Lower leg skin (tissue), 3 donors: Measurements from ENCODE around the gene PTGFRN.

ENCODE experiments used
- CTCF ChIP-seq, 3 donors: fragments of 450-650 bp; IDR thresholded peaks; one replicate each; pipeline ENCODE4 v1.5.1; 2016; ENCODE audit warnings: antibody characterized with exemption in 3 of 3, mild to moderate bottlenecking in 3 of 3, moderate library complexity in 2 of 3
- POLR2A ChIP-seq, 2 donors: fragments of 450-650 bp; IDR thresholded peaks; one replicate each; pipeline ENCODE4 v1.6.1; 2016 to 2017; ENCODE audit warnings: antibody characterized with exemption in 2 of 2, mild to moderate bottlenecking in 1 of 2, moderate library complexity in 1 of 2

- no peak for TF ChIP-seq CTCF (IDR thresholded peaks at IDR 0.05)
- TF ChIP-seq POLR2A (IDR thresholded peaks at IDR 0.05) = no peak
Measured at GRCh38 chr1:117008656-117009055, 98.9 kb downstream of the PTGFRN start.
